OCI-LY3 (cell line): ENCODE measurements around the gene C6orf15.

ENCODE experiments used
- EZH2phosphoT487 ChIP-seq: fragments of 200-600 bp; shearing (Covaris generic); IDR thresholded peaks from 2 replicates; pipeline ENCODE4 v1.6.1; 2018; ENCODE audit warnings: antibody characterized with exemption, mixed run types, low read depth
- TF ChIP-seq, protein P1 (sequence below): fragments of 200-600, 300-600 bp; sonication (generic); IDR thresholded peaks from 2 replicates; pipeline ENCODE4 v1.5.1; 2014; ENCODE audit warnings: antibody characterized with exemption, low read length, low read depth

DNA sequence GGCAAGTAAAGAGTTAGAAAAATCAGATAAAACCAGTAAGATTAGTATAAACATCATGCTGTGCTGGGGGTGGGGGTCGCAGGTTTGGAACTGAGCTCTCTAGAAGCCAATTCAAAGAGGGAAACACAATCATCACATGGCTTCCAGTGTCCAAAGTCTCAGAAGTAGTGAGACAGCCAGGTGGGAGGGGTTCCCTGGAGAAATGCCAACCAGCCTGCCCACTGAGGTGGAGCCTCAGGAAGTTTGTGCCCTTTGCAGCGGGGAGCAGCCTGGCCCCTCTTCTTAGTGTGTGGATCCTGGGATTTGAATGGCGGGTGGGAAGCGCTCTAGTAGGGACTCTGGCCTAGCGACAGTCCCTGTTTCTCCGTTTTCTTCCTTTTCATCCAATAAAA is 21.4 kb downstream of the C6orf15 start:
- TF ChIP-seq, protein P1, sequence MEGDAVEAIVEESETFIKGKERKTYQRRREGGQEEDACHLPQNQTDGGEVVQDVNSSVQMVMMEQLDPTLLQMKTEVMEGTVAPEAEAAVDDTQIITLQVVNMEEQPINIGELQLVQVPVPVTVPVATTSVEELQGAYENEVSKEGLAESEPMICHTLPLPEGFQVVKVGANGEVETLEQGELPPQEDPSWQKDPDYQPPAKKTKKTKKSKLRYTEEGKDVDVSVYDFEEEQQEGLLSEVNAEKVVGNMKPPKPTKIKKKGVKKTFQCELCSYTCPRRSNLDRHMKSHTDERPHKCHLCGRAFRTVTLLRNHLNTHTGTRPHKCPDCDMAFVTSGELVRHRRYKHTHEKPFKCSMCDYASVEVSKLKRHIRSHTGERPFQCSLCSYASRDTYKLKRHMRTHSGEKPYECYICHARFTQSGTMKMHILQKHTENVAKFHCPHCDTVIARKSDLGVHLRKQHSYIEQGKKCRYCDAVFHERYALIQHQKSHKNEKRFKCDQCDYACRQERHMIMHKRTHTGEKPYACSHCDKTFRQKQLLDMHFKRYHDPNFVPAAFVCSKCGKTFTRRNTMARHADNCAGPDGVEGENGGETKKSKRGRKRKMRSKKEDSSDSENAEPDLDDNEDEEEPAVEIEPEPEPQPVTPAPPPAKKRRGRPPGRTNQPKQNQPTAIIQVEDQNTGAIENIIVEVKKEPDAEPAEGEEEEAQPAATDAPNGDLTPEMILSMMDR, result no peak
- TF ChIP-seq EZH2phosphoT487, result no peak
